SKM-1 treated with dmso at 0.1 percent for 144 hours (cell line): ENCODE data around the gene C5AR1.
"Not testable (repeated sequence)": the region's sequence is repeated elsewhere in the genome, so short reads cannot be mapped to it uniquely, and the experiment has no call there.

Experiments
- DNase-seq: peaks from one replicate; lab custom pipeline; 2025; ENCODE audit not compliant: unreplicated experiment; lab: John Stamatoyannopoulos, UW

C5AR1 gene

DNA sequence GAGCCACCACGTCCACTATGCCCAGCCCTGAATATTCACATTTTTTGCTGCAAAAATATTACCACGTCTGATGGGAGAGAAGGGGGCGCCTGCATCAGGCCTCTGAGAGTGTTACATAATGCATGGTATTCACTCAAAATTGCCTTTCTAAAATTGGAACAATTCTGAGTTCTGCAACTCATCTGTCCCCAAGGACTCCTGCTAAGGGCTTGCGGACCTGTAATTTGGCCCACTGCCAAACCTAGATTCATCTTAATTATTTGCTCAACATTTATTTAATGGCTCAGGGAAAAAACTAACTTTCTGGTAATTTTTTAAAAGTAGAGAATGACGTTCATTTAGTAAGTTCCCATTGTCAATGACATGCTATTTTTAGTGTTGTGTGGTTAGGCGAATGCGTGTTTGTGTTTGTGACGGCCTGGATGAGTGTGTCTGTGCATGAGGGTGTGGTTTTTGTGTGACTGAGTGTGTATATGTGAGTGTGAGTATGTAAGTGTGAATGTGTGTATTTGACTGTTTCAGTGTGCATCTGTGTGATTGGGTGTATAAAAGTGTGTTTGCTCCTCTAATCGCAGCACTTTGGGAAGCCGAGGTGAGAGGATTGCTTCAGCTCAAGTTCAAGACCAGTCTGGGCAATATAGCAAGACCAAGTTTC, 26.1 kb upstream of the C5AR1 start:
- no peak for DNase-seq

DNA sequence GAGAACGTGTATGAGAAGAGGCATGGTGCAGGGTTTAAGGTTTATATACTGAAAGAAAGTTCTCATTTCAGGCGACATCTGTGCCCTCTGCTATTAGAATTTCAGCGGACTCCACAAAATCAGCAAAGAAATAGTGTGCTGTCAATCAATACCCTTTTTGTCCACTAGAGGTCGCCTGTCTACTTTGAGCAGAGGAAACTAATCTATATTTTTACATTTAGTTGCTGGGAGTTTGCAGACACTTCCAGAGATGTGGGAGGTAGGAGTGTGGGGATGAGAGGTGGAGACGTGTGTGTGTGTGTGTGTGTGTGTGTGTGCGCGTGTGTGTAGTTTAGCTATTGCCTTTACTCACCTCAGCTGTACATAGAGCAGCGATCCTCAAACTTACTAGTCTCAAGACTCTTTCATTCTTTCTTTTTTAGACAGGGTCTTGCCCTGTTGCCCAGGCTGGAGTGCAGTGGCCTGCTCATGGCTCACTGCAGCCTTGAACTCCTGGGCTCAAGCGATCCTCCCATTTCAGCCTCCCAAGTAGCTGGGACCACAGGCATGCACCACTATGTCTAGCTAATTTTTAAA, 25.2 kb upstream of the C5AR1 start:
- DNase-seq, result no peak

DNA sequence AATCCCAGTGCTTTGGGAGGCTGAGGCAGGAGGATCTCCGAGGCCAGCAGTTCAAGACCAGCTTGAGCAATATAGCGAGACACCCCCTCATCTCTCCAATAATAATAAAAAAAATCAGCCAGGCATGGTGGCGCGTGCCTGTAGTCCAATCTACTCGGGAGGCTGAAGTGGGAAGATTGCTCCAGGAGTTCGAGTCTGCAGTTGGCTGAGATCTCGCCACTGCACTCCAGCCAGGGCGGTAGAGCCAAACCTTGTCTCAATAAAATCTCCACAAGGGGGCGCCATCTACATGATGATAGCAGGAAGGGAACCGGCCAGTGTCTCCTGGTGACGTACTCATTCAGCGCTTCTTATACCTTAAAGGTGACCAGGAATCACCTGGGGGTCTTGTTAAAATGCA, 13.6 kb upstream of the C5AR1 start:
- DNase-seq, result peak; percentile 49

DNA sequence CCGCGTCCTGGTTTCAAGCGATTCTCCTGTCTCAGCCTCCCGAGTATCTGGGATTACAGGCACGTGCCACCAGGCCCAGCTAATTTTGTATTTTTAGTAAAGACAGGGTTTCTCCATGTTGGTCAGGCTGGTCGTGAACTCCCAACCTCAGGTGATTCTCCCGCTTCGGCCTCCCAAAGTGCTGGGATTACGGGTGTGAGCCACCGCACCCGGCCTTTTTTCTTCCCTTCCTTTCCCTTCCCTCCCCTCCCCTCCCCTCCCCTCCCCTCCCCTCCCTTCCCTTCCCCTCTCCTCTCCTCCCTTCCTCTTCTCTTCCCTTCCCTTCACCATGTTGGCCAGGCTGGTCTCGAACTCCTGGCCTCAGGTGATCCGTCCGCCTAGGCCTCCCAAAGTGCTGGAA, 8.8 kb upstream of the C5AR1 start:
- DNase-seq, result not testable (repeated sequence)

DNA sequence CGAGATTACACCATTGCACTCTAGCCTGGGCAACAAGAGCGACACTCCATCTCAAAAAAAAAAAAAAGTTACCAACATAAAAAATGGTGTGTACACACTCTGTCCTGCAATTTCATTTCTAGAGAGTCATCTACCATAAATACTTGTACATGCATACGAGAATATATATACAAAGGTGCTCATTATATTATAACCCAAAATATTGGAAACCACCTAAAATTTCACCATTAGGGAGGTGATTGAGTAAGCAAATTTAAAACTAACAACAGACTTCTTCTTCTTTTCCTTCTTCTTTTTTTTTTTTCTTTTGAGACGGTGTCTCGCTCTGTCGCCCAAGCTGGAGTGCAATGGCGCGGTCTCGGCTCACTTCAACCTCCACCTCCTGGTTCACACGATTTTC, 7.4 kb upstream of the C5AR1 start:
- no peak for DNase-seq

DNA sequence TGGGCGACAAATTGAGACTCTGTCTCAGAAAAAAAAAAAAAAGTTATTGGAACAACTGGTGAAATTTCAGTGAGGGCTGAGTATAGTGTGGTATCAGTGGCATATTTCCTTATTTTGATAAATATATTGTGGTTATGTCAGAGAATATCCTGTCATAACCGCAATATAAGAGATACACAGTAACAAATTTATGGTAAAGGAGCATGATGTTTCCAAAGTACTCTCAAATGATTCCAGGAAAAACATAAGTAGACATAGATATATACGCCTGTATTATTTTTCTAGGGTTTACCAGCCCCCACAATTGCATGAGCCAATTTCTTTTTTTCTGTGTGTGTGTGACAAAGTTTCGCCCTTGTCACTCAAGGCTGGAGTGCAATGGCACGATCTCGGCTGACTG, 5.7 kb upstream of the C5AR1 start:
- no peak for DNase-seq

DNA sequence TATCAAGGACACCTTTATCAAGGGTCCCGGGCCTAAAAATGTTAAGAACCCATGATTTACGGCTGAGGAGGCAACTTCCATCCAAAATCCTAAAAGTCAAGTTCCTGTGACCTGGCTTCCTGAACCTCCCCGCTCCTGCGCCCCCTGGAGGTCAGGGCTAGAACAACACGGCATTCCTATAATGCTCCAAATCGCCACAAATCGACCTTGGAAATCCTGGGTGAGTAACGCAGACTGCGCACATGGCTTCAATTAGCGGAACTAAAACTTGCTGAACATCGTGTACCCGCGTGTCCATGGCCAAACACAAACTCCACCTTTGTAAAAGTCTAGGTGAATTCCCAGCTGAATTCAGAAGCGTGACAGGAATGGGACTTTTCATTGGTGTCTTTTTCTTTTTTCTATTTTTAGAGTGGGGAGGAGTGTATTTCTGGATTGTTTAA, 4.3 kb upstream of the C5AR1 start:
- no peak for DNase-seq

DNA sequence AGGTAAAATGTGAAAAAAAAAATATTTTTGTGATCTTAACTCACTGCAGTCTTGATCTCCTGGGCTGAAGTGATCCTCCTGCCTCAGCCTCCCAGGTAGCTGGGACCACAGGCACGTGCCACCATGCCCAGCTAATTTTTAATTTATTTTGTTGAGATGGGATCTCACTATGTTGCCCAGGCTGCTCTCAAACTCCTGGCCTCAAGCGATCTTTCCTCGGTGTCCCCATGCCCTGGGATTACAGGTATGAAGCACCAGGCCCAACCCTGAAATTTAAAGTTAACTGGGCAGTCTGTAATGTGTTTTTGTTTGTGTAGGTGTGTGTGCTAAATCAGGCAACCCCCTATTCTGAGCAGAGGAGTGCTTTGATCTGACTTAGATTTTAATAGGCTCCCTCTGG, 3.4 kb upstream of the C5AR1 start:
- DNase-seq, result no peak

DNA sequence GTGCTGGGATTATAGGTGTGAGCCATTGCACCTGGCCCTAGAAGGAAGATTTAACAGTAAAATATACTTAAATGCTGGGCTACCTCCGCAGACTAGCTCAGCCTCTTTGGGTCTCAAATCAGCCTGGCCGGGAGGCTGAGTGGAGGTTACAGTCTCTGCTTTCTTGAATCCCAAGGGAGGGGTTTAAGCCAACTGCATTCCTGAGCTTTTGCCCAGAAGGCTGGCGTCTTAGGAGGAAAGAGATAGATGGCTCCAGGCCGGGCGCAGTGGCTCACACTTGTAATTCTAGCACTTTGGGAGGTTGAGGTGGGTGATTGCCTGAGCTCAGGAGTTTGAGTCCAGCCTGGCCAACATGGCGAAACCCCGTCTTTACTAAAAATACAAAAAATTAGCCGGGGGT, 623 bp upstream of the C5AR1 start:
- DNase-seq, result no peak

DNA sequence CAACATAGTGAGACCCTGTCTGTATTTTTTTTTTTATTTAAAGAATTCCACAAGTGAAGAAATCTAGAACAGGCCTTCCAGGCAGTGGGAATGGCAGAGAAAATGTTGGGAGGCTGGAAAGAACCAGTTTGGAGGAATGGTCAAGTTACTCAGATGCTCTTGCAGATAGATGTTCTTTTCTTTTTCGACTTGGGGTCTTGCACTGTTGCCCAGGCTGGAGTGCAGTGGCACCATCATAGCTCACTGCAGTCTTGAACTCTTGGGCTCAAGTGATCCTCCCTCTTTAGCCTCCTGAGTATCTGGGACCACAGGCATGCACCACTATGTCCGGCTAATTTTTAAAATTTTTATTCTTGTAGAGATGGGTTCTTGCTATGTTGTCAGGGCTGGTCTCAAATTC, 662 bp downstream of the C5AR1 start:
- DNase-seq, result no peak

DNA sequence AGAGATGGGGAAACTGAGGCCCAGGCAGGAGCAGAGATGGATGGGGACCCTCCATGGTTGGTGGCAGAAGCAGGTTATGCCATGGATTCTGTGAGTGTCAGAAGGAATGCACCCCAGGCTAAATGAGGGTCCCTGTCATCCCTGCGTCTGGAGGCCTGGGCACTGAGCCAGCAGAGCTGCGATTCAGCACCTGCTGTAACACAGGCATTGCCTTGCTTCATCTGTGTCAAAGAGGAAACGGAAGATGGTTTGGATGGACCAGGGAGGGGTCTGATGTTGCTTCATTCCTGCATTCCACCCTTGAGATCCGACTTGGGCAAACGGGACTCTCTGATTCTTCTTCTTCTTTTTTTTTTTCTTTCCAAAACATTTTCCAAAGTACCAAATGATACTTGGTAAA, 1.2 kb downstream of the C5AR1 start:
- DNase-seq, result peak; percentile 70

DNA sequence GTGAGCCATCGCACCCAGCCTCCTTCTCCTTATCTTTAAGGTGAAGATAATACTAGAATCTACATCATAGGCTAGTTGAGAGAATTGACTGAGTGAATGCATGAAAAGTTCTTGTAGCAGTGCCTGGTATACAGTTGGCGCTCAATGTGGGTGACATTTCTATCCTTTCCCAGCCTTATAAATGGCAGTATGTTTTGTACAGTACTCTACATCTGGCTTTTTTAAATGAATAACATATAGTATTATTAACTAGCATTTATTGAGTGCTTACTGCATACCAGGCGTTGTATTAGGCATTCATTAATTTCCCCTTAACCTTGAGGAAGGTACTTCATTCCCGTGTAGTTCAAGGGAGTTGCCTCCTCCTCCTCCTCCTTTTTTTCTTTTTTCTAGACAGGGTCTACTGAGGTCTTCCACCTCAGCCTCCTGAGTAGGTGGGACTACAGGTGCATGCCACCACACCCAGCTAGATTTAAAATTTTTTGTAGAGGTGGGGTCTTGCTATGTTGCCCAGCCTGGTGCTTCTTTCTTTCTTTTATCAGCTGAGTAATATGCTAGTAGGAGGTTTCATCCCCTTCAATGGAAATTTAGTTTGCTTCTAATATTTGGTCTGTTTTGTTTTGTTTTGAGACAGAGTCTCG, 2.8 kb downstream of the C5AR1 start:
- DNase-seq, result no peak

DNA sequence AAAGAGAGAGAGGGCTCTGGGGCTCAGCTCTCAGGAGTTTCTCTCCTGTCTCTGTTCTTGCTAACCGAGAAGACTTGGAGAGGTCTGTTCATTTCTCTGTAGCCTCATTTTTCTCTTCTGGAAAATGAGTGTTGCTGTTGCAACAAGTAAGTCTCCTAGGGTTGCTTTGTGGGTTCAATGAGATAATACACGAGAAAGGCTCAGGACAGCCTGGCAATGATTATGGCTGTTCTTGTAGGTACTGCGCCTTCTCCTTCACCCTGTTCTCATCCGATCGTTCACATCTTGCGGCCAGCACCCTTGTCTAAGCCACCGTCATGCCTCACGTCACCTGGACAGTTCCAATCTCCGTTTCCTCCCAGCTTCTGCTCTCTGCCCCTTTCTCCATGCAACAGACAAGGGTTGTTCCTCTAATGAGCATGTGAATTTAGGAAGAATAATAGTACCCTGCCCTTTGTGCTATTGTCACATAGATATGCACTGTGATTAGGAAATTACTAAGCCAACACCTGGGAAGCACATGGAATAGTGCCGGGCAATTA, 4.2 kb downstream of the C5AR1 start:
- no peak for DNase-seq

DNA sequence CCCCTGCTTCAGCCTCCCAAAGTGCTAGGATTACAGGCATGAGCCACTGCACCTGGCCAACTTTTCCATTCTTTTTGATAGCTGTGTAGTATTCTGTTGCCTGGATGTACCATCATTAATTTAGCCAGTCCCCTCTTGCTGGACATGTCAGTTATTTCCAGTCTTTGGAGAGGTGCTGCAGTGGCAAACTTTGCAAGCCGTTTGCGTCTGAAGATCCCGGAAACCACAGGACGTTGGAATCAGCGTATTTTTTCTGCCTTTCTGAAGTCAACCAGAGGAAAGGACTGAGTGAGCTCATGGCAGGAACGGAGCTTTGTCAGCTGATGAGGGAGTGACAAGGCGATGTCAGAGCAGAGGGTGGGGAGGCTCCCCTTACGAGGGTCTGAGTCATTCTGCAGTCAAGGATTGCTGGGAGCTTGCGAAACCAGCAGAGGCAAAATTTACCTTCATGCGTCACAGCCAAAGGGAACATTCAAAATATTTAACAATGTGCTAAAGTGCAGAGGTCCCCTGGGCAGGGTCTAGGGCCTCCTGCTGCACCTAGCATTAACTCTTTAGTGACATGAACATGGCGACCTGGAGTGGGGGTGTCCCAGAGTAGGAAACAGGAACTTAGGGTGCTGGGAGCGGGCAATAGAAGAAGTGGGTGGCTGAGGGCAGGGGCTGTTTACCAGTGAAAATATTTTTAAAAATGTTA, 5.6 kb downstream of the C5AR1 start:
- peak; percentile 77 for DNase-seq

DNA sequence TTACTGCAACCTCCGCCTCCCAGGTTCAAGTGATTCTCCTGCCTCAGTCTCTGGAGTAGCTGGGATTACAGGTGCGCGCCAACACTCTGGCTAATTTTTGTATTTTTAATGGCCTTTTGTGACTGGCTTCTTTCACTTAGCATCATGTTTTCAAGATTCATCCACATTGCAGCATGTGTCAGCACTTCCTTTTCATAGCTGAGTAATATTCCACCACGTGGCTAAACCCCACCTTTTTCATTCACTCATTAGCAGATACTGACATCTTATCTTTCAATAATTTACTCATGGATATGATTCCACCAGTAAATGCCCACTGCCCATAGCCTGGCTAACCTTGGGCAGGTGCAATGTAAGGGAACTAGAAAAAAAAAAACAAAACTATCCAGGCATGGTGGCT, 6.9 kb downstream of the C5AR1 start:
- DNase-seq, result no peak

DNA sequence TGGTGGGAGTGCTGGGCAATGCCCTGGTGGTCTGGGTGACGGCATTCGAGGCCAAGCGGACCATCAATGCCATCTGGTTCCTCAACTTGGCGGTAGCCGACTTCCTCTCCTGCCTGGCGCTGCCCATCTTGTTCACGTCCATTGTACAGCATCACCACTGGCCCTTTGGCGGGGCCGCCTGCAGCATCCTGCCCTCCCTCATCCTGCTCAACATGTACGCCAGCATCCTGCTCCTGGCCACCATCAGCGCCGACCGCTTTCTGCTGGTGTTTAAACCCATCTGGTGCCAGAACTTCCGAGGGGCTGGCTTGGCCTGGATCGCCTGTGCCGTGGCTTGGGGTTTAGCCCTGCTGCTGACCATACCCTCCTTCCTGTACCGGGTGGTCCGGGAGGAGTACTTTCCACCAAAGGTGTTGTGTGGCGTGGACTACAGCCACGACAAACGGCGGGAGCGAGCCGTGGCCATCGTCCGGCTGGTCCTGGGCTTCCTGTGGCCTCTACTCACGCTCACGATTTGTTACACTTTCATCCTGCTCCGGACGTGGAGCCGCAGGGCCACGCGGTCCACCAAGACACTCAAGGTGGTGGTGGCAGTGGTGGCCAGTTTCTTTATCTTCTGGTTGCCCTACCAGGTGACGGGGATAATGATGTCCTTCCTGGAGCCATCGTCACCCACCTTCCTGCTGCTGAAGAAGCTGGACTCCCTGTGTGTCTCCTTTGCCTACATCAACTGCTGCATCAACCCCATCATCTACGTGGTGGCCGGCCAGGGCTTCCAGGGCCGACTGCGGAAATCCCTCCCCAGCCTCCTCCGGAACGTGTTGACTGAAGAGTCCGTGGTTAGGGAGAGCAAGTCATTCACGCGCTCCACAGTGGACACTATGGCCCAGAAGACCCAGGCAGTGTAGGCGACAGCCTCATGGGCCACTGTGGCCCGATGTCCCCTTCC, 10.5 kb downstream of the C5AR1 start:
- DNase-seq, result no peak

DNA sequence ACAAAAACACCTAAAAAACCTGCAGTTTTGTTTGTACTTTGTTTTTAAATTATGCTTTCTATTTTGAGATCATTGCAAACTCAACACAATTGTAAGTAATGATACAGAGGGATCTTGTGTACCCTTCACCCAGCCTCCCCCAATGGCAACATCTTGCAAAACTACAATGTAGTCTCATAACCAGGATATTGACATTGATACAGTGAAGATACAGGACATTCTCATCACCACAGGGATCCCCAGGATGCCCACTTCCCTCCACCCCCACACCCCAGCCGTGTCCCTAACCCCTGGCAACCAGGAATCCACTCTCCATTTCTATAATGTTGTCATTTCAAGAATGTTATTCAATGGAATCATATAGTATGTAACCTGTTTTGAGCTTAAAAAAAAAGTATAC, 12.0 kb downstream of the C5AR1 start:
- DNase-seq, result no peak

DNA sequence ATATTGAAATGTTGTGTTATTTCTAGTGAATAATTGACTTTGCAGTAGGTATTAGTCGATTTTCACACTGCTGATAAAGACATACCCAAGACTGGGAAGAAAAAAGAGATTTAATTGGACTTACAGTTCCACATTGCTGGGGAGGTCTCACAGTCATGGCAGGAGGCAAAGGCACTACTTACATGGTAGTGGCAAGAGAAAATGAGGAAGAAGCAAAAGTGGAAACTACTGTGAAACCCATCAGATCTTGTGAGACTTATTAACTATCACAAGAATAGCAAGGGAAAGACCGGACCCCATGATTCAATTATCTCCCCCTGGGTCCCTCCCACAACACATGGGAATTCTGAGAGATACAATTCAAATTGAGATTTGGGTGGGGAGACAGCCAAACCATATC, 12.4 kb downstream of the C5AR1 start:
- DNase-seq, result no peak

DNA sequence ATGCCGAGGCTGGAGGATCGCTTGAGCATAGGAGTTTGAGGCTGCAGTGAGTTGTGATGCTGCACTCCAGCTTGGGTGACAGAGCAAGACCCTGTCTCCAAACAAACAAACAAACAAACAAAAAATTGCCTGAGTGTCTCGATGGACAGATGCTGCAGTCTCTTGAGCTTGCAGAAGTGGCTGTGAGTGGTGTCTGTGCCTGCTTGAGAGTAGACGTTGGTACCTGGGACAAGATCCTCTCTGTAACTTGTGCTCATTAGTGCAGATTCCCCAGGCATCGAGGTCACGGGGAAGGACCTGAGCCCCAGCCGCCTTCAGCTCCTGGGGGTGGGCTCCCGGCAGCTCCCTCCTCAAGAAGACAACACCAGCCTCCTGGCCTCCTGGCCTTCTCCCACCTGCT, 13.7 kb downstream of the C5AR1 start:
- no peak for DNase-seq

DNA sequence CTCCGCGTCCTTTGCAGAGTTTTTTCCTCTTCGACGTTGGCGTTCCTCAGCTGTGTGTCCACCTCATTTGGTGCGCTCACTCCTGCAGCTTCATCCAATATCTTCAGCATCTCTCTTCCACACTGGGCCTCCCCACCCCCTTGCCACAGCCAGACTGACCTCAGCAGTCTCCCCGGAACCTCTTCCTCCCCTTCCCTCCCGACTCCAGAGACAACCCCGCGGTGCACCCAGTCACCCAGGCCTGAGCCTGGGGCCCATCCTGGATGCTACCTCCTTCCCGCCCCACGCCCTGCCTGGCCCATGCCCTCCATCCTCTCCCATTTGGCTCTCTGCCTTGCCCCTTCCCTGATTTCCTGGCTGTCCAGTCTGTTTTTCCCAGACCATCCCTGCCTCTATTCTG, 14.2 kb downstream of the C5AR1 start:
- DNase-seq, result no peak

DNA sequence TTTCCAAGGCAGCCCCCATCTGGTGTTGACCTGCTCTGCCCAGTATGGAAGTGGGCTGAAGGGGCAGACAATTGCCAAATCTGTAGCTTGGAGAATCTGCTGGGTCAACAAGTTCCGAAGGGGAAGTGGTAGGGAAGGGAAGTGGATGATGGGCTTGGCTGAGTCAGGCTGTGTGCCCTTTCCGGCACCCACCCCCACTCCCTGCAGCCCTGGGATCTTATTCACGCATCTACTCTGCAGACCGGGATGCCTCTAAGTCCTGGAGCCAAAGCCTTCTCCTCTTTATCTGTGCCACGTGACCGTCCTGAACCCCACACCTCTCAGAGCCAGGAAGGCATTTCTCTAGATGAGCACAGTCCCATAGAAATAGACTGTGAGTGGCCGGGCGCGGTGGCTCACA, 14.8 kb downstream of the C5AR1 start:
- peak; percentile 40 for DNase-seq
